ENCODE data around the gene SRRM4.

SRRM4 gene

DNA sequence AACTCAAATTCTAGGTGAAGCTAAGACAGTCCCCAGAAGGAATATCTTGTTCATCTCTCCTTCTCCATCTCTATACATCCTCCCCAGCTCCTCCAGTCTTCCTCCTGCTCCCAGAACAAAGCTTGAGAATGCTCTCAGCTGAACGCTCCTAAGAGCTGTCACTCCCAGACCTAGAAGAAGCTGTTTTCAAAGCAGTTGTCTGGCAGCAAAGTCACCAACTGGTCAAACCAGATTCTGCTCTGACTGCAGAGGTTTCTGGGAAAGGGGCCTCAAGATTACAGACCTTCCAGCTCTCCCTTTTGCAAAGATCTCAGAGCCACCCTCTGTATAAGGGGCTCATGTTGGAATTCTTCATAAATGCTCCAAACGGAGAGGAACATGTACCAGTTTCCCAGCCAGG lies 187.8 kb downstream of the SRRM4 start:
- DNase-seq (ENCODE audit: low read depth), result no peak

DNA sequence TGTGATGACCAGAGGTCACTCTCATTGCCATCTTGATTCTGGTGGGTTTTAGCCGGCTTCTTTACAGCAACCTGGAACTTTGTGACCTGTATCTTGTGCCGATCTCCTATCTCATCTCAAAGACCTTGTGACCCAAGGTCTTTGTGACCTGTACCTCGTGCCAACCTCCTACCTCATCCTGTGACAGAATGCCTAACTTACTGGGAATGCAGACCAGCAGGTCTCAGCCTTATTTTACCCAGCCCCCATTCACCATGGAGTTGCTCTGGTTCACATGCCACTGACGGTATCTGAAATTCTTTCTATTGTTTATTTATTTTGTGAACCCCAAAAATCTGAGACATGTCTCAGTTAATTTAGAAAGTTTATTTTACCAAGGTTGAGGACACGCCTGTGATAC lies 189.9 kb downstream of the SRRM4 start:
- no peak for DNase-seq (ENCODE audit: low read depth)

DNA sequence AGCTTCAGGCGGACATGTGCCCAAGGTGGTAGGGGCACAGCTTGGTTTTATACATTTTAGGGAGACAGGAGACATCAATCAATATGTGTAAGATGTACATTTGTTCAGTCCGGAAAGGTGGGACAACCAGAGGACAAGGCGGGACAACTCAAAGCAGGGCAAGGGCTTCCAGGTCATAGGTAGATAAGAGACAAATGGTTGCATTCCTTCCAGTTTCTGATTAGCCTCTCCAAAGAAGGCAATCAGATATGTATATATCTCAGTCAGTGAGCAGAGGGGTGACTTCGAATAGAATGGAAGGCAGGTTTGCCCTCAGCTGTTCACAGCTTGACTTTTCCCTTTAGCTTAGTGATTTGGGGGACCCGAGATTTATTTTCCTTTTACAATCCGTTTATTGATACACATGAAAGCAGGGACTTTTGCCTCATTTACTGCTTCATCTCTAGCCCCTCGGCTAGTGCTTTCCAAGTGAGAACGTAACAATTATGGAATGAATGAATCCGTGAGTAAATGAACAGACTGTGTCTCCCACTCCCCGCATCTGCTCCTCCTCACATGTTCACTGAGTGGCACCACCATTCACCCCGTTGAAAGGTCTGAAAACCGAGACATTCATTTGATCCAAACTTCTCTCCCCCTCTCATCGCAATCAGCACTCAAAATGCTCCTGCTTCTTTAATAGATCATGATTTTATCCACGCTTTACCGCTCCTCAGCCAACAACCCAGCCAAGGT lies 190.5 kb downstream of the SRRM4 start:
- DNase-seq (ENCODE audit: low read depth), result no peak

DNA sequence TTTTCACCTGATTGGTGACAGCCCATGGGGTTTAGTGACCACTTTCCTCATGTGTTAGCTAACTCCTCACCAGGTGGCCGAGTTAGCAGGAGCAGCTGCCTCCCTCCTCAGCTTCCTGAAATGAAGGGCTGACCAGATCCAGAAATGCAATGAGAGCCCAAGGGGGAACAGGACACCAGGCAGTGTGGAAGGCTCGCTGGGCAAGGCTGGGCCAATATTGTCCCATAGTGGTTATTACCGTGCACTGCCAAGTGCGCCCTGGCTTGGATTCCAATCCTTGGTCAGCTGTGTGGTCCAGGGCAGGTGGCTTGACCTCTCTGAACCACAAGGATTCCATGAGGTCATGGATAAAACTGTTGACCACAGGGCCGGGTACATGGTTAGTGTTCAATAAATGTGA lies 193.7 kb downstream of the SRRM4 start:
- no peak for DNase-seq (ENCODE audit: low read depth)

DNA sequence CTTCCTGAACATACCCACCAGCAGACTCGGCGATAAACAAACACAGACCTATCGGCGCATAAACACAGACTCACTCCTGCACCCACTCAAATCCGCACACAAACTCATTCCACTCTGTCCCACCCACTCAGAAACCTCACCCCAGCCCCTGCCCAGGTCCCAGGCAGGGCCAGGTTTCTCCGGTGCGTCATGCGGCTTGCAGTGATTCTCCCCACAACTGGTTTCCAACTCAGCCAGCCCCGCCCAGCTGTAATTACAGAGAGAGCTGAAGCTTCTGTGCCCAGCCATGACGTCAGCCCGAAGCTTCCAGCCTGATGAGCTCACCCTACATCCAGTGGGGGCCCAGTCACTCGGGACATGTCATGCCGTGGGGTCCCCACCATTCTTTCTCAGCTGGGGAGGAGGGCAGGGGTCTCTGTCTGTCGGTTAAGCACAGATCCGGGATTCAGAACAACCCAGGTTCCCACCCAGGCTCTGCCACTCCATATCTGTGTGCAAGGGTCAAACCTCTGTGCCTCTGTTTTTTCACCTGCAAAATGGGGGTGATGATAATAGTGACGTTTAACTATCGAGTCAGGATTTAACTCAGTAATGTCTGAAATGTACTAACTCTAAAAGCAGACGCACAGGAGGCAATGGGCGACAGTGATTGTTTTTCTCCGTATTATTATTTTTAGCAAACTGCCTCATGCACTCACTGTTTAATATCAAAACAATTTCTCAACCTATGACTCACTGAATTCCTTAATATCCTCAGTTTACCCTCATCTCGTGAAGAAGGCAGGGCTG lies 195.1 kb downstream of the SRRM4 start:
- no peak for DNase-seq (ENCODE audit: low read depth)

DNA sequence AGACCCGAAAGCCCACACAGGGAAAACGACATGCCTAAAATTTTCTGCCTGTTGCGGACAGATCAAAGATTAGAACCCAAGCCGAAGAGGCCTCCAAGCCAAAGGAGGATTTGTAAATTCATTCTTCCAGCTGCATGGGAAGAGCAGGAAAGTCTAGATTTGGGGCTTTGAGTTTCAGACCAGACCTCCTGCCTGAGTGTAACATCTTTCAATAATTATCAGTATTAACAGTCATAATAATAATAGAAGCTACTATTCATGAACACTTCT lies 195.7 kb downstream of the SRRM4 start:
- DNase-seq (ENCODE audit: low read depth), result no peak

DNA sequence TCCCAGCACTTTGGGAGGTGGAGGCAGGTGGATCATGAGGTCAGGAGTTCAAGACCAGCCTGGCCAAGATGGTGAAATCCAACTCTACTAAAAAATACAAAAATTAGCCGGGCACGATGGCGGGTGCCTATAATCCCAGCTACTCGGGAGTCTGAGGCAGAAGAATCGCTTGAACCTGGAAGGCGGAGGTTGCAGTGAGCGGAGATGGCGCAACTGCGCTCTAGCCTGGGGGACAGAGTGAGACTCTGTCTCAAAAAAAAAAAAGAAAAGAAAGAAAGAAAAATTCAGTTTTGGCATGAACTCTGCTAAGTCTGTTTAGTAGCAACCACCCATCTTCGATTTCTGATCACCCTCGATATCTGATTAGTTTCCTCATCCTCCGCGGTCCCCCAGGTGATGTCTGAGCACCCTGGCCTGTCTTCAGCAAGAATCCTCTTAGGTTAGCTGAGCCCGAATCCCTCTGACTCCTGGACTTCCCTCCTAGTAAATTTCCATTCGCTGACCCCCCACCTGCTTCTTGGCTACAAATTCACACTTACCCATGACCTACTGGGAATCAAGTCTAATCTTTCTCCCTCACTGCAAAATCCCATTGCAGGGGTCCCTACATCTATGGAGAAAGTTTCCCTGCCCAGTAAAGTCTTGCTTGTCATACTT lies 196.5 kb downstream of the SRRM4 start:
- DNase-seq (ENCODE audit: low read depth), result no peak

DNA sequence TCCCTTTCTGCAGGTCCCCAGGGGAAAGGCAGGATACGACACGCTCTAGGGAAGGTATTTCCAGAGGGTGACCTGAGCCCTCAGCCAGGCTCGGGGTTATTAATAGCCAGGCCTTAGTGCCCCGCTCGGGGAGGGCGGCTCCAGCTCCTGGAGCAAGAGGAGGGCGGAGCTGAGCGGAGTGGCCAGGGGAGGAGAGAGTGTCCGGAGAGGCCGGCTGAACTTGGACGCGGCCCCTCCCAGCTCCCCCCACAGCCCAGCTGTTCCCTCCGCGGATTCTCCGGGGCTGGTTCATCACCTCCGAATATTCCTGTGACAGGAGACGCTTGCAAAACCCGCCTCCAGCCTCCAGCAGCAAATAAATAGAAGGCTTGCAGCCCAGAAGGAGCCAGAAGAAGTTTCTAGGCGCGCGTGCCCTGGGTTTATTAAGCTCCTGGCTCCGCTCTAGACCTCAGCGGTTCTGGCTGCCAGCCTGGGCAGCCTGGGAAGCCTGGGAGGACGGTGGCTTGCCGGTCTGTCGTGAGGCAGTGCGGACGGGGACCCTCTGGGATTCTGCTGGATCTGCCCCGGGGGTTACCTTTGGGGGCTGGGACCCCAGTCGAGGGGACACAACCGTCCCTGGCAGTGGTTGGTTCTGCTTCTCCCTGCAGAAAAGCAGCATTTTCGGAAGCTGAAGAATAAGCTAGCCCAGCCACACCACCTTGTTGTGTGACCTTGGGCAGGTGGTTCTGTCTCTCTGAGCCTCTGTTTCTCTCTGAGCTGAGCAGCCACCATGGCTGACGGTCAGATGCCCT lies 197.4 kb downstream of the SRRM4 start, which contains the start of gene HSPB8:
TSS of gene HSPB8 (plus strand) at position 388 of the 791 bp plus-strand sequence. CDS start at position 770, 382 bp downstream.
- no peak for DNase-seq (ENCODE audit: low read depth)

DNA sequence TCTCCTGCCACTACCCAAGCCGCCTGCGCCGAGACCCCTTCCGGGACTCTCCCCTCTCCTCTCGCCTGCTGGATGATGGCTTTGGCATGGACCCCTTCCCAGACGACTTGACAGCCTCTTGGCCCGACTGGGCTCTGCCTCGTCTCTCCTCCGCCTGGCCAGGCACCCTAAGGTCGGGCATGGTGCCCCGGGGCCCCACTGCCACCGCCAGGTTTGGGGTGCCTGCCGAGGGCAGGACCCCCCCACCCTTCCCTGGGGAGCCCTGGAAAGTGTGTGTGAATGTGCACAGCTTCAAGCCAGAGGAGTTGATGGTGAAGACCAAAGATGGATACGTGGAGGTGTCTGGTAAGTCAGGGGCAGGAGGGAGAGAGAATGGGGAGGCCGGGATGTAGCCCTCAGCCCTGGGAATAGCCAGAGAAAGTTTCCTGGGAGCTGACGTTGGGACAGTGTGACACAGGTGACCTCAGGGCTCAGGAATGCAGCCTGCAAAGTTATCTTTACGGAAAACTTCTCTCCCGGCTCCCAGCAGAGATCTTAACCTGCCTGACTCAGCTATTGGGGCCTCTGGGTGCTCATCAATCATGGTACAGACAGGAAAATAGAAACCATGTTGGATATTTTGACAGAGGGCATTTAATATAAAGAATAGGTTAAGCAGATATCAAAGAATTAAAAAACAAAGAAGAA lies 198.1 kb downstream of the SRRM4 start:
- no peak for DNase-seq (ENCODE audit: low read depth)

DNA sequence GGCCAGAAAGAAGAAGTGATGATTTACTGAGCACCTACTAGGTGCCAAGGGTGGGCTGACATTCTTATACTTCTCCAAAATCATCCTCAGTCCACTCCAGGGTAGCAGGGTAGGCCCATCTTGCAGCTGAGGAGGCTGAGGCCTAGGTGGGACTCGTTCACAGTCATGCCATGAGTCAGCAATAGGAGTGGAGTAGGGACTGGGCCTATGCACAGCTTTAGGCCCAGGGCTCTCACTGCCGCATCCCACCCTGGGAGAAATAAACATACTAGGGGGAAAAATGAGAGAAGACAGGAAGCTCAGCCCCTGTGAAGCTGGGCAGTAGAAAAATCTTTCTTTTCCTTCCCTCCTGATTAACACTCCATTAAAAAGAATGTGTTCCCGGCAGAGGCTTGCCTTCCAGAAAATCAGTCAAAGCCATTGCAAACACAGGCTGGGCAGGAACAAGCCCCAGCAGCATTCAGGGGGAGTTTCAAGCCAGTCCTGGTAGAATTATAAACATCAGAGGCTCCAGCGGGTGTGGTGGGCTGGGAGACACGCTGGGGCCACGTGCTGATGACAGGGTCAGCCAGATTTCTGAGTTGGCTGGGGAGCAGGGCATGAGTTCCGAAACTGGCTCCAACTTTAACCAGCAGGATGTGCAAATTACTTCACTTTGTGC lies 199.2 kb downstream of the SRRM4 start:
- DNase-seq (ENCODE audit: low read depth), result no peak

DNA sequence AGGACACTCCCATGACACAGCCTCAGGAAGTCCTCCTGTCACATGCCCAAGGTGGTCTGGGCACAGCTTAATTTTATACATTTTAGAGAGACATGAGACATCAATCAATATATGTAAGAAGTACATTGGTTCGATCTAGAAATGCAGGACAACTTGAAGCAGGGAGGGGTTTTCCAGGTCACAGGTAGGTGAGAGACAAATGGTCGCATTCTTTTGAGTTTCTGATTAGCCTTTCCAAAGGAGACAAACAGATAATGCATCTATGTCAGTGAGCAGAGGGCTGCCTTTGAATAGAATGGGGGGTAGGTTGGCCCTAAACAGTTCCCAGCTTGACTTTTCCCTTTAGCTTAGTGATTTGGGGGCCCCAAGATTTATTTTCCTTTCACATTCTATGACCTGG lies 199.9 kb downstream of the SRRM4 start:
- DNase-seq (ENCODE audit: low read depth), result no peak

DNA sequence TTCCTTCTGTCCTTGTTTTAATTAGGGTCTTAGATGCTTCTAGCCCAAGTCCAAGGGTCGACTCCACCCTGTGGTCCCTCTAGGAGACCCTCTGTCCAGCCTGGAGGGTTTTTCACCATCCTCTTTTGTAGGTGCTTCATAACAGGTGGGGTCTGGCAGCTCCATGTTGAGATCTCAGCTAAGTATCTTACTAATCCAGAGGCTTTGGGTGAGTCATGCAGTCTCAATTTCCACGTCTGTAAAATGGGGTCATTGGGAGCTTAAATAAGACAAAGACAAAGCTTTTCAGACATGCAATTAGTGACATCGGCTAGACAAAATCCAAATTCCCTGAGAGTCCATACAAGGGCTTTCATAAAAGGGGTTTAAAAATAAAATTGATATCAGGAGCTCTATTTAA lies 200.6 kb downstream of the SRRM4 start:
- no peak for DNase-seq (ENCODE audit: low read depth)

DNA sequence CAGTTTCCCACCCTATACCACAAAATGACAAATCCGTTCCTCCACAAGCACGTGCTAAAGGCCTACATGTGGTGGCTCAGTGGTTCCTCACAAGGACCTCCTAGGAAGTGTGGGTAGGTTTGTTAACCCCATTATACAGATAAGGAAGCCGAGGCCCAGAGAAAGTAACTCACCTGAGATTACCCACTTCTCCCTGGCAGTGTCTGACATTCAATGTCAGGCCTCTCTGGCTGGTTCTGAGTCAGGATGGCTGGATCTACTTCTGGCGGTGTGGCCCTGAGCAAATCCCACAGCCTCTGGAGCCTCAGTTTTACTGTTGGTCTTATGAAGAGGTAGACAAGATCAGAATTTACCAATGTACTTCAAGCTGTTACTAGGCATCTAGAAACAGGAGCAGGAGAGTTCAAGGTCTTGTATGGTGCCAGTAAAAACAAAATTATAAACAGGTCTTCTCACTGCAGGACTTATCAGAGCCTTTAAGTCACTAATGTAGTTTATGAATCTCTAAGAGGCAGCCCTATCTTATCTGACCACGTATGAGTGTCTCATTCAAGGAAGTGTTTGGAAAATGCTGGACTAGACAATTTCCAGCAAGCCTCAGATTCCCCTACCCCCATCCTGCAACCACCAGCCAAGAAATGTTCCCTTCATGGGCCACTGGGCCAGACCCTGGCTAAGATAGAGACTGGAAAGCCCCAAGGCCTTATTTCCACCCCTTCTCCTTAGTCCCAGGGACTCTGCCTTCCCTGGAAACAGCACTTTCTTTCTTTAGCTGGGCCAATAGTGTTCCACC lies 201.6 kb downstream of the SRRM4 start:
- DNase-seq (ENCODE audit: low read depth), result no peak

DNA sequence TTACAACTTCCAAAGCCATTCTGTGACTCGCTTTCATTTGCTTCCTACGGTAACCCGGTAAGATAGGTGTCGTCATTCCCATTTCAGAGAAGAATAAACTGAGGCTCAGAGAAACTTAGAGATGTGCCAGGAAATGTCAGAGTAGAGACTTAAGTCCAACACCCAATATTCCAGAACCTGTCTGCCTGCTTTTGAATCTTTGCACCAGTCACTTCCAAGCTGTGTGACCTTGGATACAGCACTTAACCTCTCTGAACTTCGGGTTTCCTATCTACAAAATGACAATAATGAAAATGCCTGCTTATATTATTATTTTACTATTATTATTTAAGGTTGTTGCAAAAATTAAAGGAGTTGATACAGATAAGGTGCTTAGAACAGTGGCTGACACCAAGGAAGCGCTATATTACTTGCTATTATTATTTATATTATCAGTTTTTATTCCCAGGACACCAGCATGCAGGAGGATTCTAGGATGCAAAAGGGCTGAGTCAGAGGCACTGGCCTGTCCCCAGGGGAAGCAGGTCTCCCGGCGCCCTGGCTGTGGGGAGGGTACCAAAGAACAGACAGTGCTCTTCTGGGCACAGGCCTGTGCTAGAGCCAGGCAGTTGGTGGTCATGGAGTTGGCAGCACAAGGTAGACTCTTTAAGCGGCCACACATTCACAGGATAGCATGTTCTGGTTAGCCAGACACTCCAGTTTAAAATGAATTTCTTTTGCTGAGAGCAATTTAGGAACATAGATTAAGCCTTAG lies 202.8 kb downstream of the SRRM4 start:
- DNase-seq (ENCODE audit: low read depth), result no peak

DNA sequence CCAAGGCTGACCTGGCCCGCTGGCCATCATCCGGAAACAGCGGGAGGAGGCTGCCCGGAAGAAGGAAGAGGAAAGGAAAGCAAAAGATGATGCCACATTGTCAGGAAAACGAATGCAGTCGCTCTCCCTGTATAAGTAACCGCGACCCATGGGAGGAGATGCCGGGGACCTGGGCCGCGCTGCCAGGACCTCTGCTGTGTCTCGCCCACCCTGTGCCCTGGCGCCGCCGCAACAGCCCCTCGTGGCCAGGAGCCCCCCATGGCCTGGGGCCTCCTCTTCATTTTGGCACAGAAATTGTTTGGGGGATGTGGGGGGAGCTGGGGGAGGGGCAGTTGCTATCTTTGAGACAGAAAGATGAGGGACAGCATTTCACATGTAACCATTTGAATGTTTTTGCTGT lies 213.9 kb downstream of the SRRM4 start:
- no peak for DNase-seq (ENCODE audit: low read depth)

DNA sequence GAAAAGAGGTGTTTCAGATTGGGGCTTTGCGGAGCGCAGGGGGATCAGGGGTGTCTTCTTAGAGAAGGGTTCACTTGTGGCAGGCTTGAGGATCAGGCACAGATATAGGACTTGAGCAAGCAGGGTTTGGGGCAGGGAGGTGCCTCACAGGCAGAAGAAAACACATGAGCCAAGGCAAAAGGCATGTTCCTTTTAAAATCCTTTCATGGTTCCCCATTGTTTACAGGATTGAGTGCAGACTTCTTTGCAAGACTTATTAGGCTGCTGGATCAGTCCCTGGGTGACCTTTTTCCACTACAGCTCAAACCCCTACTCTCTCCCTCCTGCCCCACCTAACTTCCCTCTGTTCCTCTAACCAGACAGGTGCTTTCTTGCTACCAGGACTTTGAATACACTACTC lies 217.1 kb downstream of the SRRM4 start:
- no peak for DNase-seq (ENCODE audit: low read depth)

DNA sequence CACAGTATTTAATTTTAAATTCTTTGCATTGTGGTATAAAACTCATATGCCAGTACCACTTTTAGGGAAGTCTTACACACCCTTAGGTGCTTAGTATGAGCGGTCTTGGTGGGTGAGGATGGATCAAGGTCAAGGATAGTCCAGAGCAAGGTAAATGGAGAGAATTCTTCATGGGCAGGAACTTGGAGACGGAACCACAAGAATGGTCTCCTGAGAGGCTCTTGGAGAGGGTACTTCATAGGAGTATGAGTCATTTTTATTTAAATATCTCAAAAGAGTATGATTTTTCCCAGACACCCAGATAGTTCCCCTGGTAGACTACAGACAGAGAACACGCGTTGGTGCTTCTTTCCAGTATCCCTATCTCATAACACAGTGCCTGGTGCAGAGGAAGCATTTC lies 219.3 kb downstream of the SRRM4 start:
- DNase-seq (ENCODE audit: low read depth), result no peak

DNA sequence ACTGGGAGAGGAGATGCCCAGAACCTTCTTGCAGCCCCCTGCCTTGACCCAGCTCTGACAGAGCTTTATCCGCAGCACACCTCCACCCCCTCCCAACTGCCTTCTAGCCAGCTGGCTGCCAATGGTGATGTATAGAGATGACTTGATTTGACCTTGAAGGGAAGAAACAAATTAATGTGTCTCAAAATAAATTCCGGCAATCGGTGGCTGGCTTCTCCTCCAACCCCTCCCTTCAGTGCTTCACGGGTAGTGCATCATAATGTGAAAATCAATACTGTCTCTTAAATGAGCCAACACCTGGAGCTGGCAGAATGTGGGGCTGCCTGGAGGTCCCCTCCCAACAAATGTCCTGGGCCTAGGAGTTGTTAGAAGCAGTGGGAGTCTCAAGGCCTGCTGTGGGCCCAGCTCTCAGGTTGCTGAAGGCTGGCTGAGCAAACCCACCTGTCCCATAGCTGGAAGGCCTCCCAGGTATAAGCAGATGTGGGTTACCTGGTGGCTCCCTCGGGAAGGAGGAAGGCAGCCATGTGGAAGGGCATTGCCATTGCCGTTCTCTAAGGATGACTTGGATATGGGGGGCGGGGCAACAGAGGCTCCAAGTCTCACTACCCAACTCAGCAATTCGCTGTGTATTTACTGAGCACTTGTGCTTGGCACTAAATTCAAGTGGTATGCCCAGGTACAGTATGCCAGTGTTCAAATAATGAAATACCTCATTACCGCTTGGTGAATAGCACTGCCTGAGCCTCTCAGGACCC lies 220.6 kb downstream of the SRRM4 start:
- DNase-seq (ENCODE audit: low read depth), result no peak

DNA sequence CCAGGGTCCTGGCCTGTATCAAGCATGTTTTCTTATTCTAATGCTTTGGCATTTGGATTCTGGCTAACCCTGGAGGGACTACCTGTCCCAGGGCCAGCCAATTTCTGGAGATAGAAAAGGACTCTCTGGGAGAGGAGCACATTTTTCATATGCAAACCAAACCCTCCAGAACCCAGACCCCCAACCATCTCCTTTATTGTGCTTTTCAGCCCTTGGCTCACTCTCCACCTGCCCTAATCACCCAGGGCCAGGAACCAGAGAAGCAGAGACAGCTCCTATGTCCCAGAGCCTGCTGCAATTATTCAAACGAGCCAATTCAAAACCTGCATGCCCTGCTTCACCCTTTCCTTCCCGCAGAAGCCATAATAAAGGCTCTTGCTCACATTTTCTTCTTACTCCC lies 221.2 kb downstream of the SRRM4 start:
- no peak for DNase-seq (ENCODE audit: low read depth)
